Ovary (tissue), 9 donors: ENCODE results near the gene MAP3K7. TPM values are rescaled to one million over a fixed set of nuclear protein-coding genes. Genes with fewer than 3 reads are reported as not detected.

Experiments
- DNase-seq, 5 donors: peaks; one replicate each; pipeline ENCODE4 v3.0.0-alpha.2; 2019 to 2020
- H3K27ac ChIP-seq, 2 donors: fragments of 200-600 bp; one replicate each; pipeline versions ENCODE4 v1.5.1 to v1.8.0; 2019 to 2022
- H3K27me3 ChIP-seq: fragments of 200-600 bp; one replicate; pipeline ENCODE4 v1.8.0; 2022
- H3K36me3 ChIP-seq: fragments of 200-600 bp; sonication (generic); one replicate; pipeline ENCODE4 v1.5.1; 2019
- H3K4me1 ChIP-seq: one replicate; pipeline ENCODE4 v1.8.1; 2013; ENCODE audit warnings: mild to moderate bottlenecking, moderate library complexity; ENCODE audit not compliant: insufficient read depth
- H3K4me3 ChIP-seq: fragments of 200-600 bp; sonication (generic); one replicate; pipeline ENCODE4 v1.5.1; 2017
- H3K9me3 ChIP-seq, 2 donors: fragments of 200-600 bp in 1 of 2; sonication (generic) in 1 of 2; one replicate each; pipeline versions ENCODE4 v1.5.1 to v1.8.1; 2013 to 2019; ENCODE audit warnings: mild to moderate bottlenecking in 1 of 2, moderate library complexity in 1 of 2
- EP300 ChIP-seq: sonication (generic); formaldehyde crosslinking; IDR thresholded peaks from one replicate; pipeline ENCODE4 v1.6.1; 2017; ENCODE audit warnings: antibody characterized with exemption
- POLR2A ChIP-seq: fragments of 450-650 bp; IDR thresholded peaks from one replicate; pipeline ENCODE4 v1.6.1; 2017; ENCODE audit warnings: antibody characterized with exemption, mild to moderate bottlenecking, moderate library complexity
- WGBS, 3 donors: extraction: QIAGEN DNeasy Blood & Tissue Kit in 1 of 3; methylation state at CpG; one replicate each; pipeline versions ENCODE4 v1.1.5 to v1.1.7; 2013 to 2017; 5-methylcytosine and 5-hydroxymethylcytosine counted together
- intact Hi-C, 4 donors: fragments of 100-400 bp; cut with DNase I; formaldehyde crosslinking; loops; one replicate each; pipeline versions ENCODE4 v1.11.0 to v1.15.1; 2022 to 2023
- polyA plus RNA-seq, 2 donors: library from polyadenylated mRNA; stranded (reverse); fragments of 200-250 nt in 1 of 2; fragments of 350-450 nt in 1 of 2; fragmentation: Illumina TruSeq in 1 of 2; extraction: RNeasy Lipid Tissue Mini Kit (QIAGEN cat#74804) in 1 of 2; gene quantifications; one replicate each; pipeline ENCODE4 v1.2.3, GENCODE V29; 2013 to 2014
- total RNA-seq, 7 donors: library from RNA; depleted of rRNA in 2 of 7; stranded (reverse); fragments of >200 nt in 2 of 7; fragmentation: NEBNext Ultra II Directional in 3 of 7; extraction: Animal tissue kit (Norgen Biotek cat#: 25700) in 3 of 7; gene quantifications; one replicate each; pipeline versions ENCODE4 v1.1.0 to v1.2.4, GENCODE V29; 2016 to 2023
- TF ChIP-seq, protein P1 (sequence below), 3 donors: fragments of 450-650 bp in 2 of 3; fragments of 200-600 bp in 1 of 3; IDR thresholded peaks; one replicate each; pipeline versions ENCODE4 v1.5.1 to v1.8.0; 2016 to 2022; ENCODE audit warnings: antibody characterized with exemption in 3 of 3, mild to moderate bottlenecking in 1 of 3
- donor health status: DM: no; HTN: no; CAD: no; lungs with moderate emphysema.
- donor health status: DM: no; HTN: no; CAD: no.
- donor health status: Bipolar disorder and iron deficiency.
- donor health status: DM: yes; HTN: yes; CAD: no.
- donor health status: DM: no; HTN: no; CAD: no.
- donor health status: DM: yes; HTN: yes; CAD: no.

The MAP3K7 gene
- total and polyA plus RNA-seq, 9 donors: 14.1 to 30.5 (median 24.9) TPM

DNA sequence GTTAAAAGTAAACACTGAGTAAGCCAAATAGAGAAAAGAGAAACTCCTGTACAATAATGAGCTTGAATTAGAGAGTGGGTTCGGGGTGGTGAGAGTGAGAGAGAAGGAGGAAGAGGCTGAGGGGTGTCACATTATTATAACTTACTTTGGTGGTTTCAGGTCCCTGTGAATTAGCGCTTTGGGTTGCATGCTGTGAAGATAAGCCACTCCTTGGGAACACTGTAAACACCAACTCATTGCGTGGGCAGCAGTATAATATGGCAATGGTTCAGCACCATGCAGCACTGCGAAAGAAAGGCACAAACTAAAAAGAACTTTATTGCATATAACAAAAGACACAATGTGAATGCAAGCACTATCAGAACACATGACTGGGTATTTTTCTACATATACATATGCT, 26.9 kb downstream of the MAP3K7 start:
- no peaks in the 10 kb centered on the region for H3K36me3 ChIP-seq
- no peak overlapping the region for H3K27ac ChIP-seq
- TF ChIP-seq POLR2A (no peak), EP300 (no peak)
- intact Hi-C loops: no loop called here
- DNase-seq: no peak
- H3K9me3 ChIP-seq: no peaks in the 10 kb centered on the region
- no peaks in the 10 kb centered on the region for H3K27me3 ChIP-seq
- H3K4me3 ChIP-seq: no peak overlapping the region
- WGBS, 3 donors: 89 to 91% (median 90%) methylated on average over 4 of the region's 4 CpGs
- H3K4me1 ChIP-seq: no peaks in the 10 kb centered on the region

DNA sequence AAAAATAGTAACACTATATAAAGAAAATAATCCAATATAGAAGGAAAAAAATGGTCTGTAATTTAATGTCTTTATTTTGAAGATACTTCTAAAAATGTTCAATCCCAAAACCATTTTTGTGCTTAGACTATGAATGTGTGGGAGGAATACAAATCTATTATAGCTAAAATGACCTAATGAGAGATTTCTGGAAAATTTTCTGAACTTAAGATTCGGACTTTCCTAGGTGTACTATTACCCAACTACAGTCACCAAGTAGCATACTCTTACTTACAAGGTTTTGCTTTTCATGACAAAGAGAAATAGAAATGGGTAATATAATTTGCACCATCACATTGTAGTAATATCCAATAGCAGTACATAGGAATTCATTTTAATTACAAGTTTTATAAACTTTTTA, 29.9 kb downstream of the MAP3K7 start:
- intact Hi-C loops: no loop called here
- Histone ChIP-seq H3K27me3 (no peaks in the 10 kb centered on the region), H3K36me3 (no peaks in the 10 kb centered on the region), H3K27ac (no peak overlapping the region), H3K4me1 (no peaks in the 10 kb centered on the region), H3K9me3 (no peaks in the 10 kb centered on the region), H3K4me3 (no peak overlapping the region)
- 87 to 93% (median 91%) methylated on average over 1 of the region's 1 CpG for WGBS, 3 donors
- no peak for DNase-seq
- no peak for TF ChIP-seq POLR2A
- TF ChIP-seq, protein P1, sequence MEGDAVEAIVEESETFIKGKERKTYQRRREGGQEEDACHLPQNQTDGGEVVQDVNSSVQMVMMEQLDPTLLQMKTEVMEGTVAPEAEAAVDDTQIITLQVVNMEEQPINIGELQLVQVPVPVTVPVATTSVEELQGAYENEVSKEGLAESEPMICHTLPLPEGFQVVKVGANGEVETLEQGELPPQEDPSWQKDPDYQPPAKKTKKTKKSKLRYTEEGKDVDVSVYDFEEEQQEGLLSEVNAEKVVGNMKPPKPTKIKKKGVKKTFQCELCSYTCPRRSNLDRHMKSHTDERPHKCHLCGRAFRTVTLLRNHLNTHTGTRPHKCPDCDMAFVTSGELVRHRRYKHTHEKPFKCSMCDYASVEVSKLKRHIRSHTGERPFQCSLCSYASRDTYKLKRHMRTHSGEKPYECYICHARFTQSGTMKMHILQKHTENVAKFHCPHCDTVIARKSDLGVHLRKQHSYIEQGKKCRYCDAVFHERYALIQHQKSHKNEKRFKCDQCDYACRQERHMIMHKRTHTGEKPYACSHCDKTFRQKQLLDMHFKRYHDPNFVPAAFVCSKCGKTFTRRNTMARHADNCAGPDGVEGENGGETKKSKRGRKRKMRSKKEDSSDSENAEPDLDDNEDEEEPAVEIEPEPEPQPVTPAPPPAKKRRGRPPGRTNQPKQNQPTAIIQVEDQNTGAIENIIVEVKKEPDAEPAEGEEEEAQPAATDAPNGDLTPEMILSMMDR (IDR thresholded peaks at IDR 0.05): no peak
- TF ChIP-seq EP300: no peak

DNA sequence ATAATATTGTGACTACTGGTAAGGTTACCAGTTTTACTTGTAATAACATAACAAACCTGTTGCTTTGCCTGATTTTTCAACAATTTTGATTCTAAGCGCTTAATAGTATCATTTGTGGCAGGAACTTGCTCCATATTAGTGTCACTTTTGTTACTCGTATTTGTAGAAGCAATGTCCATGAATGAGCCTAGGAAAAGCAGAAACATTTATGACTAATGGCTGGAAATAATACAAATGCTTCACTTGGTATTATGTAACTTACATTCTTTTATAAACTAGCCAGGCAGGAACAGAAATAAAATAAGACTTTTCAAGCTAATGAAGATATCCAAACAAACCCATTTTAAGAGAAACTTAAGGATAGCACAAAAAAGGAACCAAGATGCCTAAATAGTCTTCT, 38.9 kb downstream of the MAP3K7 start:
- 71 to 82% (median 78%) methylated on average over 2 of the region's 2 CpGs for WGBS, 3 donors
- intact Hi-C loops: no loop called here
- Histone ChIP-seq H3K4me3 (no peak overlapping the region), H3K4me1 (no peaks in the 10 kb centered on the region), H3K36me3 (no peaks in the 10 kb centered on the region), H3K9me3 (no peaks in the 10 kb centered on the region), H3K27me3 (no peaks in the 10 kb centered on the region), H3K27ac (no peak overlapping the region)
- no peak for TF ChIP-seq EP300
- TF ChIP-seq, protein P1 (IDR thresholded peaks at IDR 0.05): no peak
- DNase-seq: no peak

- H3K27me3 ChIP-seq: no peaks in the 10 kb centered on the region
- TF ChIP-seq POLR2A: no peak
- TF ChIP-seq EP300: no peak
- TF ChIP-seq, protein P1 (IDR thresholded peaks at IDR 0.05): no peak
- intact Hi-C loops: no loop called here
- no peak overlapping the region for H3K27ac ChIP-seq
- no peaks in the 10 kb centered on the region for H3K4me1 ChIP-seq
- DNase-seq: no peak
- H3K9me3 ChIP-seq: no peaks in the 10 kb centered on the region
- 64 to 69% (median 67%) methylated on average over 4 of the region's 4 CpGs for WGBS, 3 donors
- no peaks in the 10 kb centered on the region for H3K36me3 ChIP-seq
- H3K4me3 ChIP-seq: no peak overlapping the region
Measured at GRCh38 chr6:90547079-90547478, 39.8 kb downstream of the MAP3K7 start.

DNA sequence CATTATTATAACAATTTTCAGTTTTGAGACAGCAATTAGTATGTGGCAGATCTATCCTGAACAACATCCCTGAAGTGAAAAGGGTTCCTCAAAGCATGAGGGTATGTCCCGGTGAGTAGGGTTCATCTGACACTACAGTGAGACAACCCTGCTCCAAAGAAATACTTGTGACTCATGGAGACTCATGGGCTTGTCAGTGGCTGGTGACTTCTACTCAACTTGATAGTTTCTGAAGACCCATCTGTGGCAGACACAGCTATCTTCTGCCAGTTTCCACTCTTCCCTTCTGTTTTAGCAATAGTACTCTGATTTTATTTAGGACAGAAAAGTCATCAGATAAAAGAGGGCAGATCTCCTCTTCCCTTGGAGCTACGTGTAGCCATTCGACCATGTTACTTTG, 41.4 kb downstream of the MAP3K7 start:
- Histone ChIP-seq H3K4me3 (no peak overlapping the region), H3K27ac (no peak overlapping the region), H3K4me1 (no peaks in the 10 kb centered on the region), H3K36me3 (no peaks in the 10 kb centered on the region), H3K27me3 (no peaks in the 10 kb centered on the region), H3K9me3 (no peaks in the 10 kb centered on the region)
- intact Hi-C loops: no loop called here
- TF ChIP-seq EP300 (no peak), POLR2A (no peak)
- TF ChIP-seq, protein P1 (IDR thresholded peaks at IDR 0.05): no peak
- WGBS, 3 donors: 94 to 96% (median 95%) methylated on average over 3 of the region's 3 CpGs
- no peak for DNase-seq
